Pericardium fibroblast (primary cell): Measurements from ENCODE around the gene OR52K2. TPM values are rescaled to one million over a fixed set of nuclear protein-coding genes. Genes with fewer than 3 reads are reported as not detected.

Experiments used
- total RNA-seq: library from RNA; depleted of rRNA; stranded (reverse); fragments of >200 nt; gene quantifications from 2 replicates; pipeline ENCODE4 v1.2.3, GENCODE V29; 2015

Gene OR52K2
- not detected in 2 replicates for total RNA-seq

DNA sequence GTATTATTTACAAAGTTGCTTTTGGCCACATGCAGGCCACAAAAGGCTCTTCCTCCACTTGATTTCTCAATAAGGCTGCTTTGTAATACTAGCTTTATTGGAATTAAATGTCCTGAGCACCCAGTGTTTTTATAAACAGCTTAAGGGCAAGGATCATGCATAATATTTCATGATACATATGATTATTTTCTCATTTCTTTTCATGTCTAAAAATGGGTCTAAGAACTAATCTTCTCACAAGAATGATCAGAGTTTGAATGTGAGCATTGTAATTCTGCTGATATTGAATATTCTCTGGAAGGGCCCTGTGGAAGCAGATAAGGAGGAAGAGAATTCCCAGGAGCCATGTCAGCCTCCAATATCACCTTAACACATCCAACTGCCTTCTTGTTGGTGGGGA lies at the start of gene OR52K2:
Gene OR52K2, plus strand, starts transcription at position 301 of the 400 bp plus-strand sequence. Its CDS starts 45 bp downstream, at position 346.

DNA sequence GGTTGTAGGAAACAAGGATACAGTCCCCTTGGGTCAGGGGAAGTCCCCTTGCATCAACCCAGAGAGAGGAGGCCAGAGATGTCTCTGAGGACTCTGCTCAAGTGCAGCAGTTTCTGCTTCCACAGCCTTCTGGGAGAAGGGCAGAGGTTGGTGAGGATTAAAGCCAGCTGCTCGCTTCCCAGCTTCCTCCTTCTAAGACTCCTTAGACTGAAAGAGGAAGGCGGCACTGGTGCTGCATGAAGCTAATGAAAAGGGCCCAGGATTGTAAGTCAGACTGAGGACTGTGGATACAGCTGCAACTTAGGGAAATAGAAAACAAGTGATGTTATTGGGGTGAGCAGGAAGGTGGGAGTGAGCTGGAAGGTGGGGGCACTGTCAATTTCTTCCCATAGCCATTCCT lies 33.4 kb downstream of the OR52K2 start, which contains the start of gene OR52K1:
Gene OR52K1, plus strand, starts transcription at position 202 of the 400 bp plus-strand sequence. CDS start 6,255 bp downstream, outside the sequence.

Other genes with a start within 250 kb of the OR52K2 start
- not detected in 2 replicates for gene OR52B4, start 80.9 kb upstream of the OR52K2 start, total RNA-seq
- 10.6 and 11.1 TPM in 2 replicates for gene TRIM21, start 55.6 kb upstream of the OR52K2 start, total RNA-seq
- gene OR52K1, start 33.4 kb downstream of the OR52K2 start, total RNA-seq = not detected in 2 replicates
- not detected in 2 replicates for gene OR52M1, start 95.9 kb downstream of the OR52K2 start, total RNA-seq
- gene OR52I2, start 132.4 kb downstream of the OR52K2 start, total RNA-seq = not detected in 2 replicates
- gene OR52I1, start 144.7 kb downstream of the OR52K2 start, total RNA-seq = not detected in 2 replicates
- 7.2 and 12.2 TPM in 2 replicates for gene TRIM68, start 158.9 kb downstream of the OR52K2 start, total RNA-seq
- not detected in 2 replicates for gene OR51D1, start 188.2 kb downstream of the OR52K2 start, total RNA-seq
- not detected in 2 replicates for gene OR51E1, start 194.7 kb downstream of the OR52K2 start, total RNA-seq
- gene OR51E2, start 248.6 kb downstream of the OR52K2 start, total RNA-seq = not detected in 2 replicates